HEK293 (cell line): Measurements from ENCODE around the gene TNFRSF6B.
A peak's percentile ranks its signal among the peaks of the same experiment; 100 is the strongest.

Experiments
- CTCF ChIA-PET: fragments of 350-600 bp; formaldehyde crosslinking; extraction: SDS; loops from one replicate; lab custom pipeline; 2021; ENCODE audit warnings: antibody characterized with exemption; lab: Yijun Ruan, JAX
- POLR2A ChIA-PET: fragments of 300-600 bp; formaldehyde crosslinking; extraction: SDS; loops from one replicate; lab custom pipeline; 2020; ENCODE audit warnings: antibody characterized with exemption, inconsistent platforms; lab: Yijun Ruan, JAX
- H3K27ac ChIP-seq: fragments of 200-500 bp; sonication (Bioruptor generic); 2 replicates; pipeline ENCODE4 v1.5.1; 2014; ENCODE audit warnings: low read depth, low read length, control low read depth, inconsistent platforms; ENCODE audit errors: extremely low read depth
- H3K36me3 ChIP-seq, 2 experiments: fragments of 200-500 bp in 1 of 2; sonication (Bioruptor generic) in 1 of 2; 1 replicate in 1 of 2; 2 replicates in 1 of 2; pipeline ENCODE4 v1.5.1; 2014 to 2017; ENCODE audit warnings: inconsistent platforms in 2 of 2, low read length in 2 of 2; ENCODE audit not compliant: control insufficient read depth in 2 of 2, insufficient read depth in 1 of 2
- H3K4me1 ChIP-seq: fragments of 200-500 bp; sonication (Bioruptor generic); 2 replicates; pipeline ENCODE4 v1.5.1; 2014; ENCODE audit warnings: mild to moderate bottlenecking, low read length, inconsistent platforms; ENCODE audit not compliant: control insufficient read depth, insufficient read depth
- H3K4me3 ChIP-seq: 2 replicates; pipeline ENCODE4 v1.5.1; 2011; ENCODE audit warnings: low read depth, mild to moderate bottlenecking, control low read depth, low read length, moderate library complexity
- H3K9me3 ChIP-seq: fragments of 200-500 bp; sonication (Bioruptor generic); 2 replicates; pipeline ENCODE4 v1.5.1; 2014; ENCODE audit warnings: low read depth, low read length, inconsistent platforms; ENCODE audit not compliant: control insufficient read depth, insufficient read depth
- CTCF ChIP-seq: fragments of 450-650 bp; formaldehyde crosslinking; IDR thresholded peaks from 2 replicates; pipeline ENCODE4 v1.5.1; 2016; ENCODE audit warnings: missing biosample characterization, missing genetic modification characterization
- IKZF3 ChIP-seq: fragments of 450-650 bp; IDR thresholded peaks from 2 replicates; pipeline ENCODE4 v1.5.0; 2018; ENCODE audit warnings: missing biosample characterization, mild to moderate bottlenecking, missing genetic modification characterization, moderate library complexity
- KLF16 ChIP-seq: fragments of 450-650 bp; formaldehyde crosslinking; IDR thresholded peaks from 2 replicates; pipeline ENCODE4 v1.5.1; 2017; ENCODE audit warnings: missing biosample characterization, missing genetic modification characterization
- KLF7 ChIP-seq: fragments of 450-650 bp; formaldehyde crosslinking; IDR thresholded peaks from 2 replicates; pipeline ENCODE4 v1.5.1; 2016; ENCODE audit warnings: missing biosample characterization, missing genetic modification characterization, borderline replicate concordance
- REPIN1 ChIP-seq: fragments of 450-650 bp; formaldehyde crosslinking; IDR thresholded peaks from 2 replicates; pipeline ENCODE4 v1.5.1; 2017; ENCODE audit warnings: missing biosample characterization, missing genetic modification characterization, low read depth
- SCRT1 ChIP-seq: fragments of 450-650 bp; formaldehyde crosslinking; IDR thresholded peaks from 2 replicates; pipeline ENCODE4 v1.5.1; 2016; ENCODE audit warnings: missing biosample characterization, missing genetic modification characterization, borderline replicate concordance
- SCRT2 ChIP-seq: fragments of 450-650 bp; formaldehyde crosslinking; IDR thresholded peaks from 2 replicates; pipeline ENCODE4 v1.5.1; 2016; ENCODE audit warnings: missing biosample characterization, missing genetic modification characterization
- TRIM28 ChIP-seq: IDR thresholded peaks from 2 replicates; pipeline ENCODE4 v1.6.1; 2011; ENCODE audit warnings: low read length, control low read depth, borderline replicate concordance
- WT1 ChIP-seq: fragments of 450-650 bp; formaldehyde crosslinking; IDR thresholded peaks from 2 replicates; pipeline ENCODE4 v1.5.1; 2016; ENCODE audit warnings: missing biosample characterization, missing genetic modification characterization
- ZBTB17 ChIP-seq: fragments of 450-650 bp; formaldehyde crosslinking; IDR thresholded peaks from 2 replicates; pipeline ENCODE4 v1.5.1; 2016; ENCODE audit warnings: missing biosample characterization, missing genetic modification characterization
- ZBTB21 ChIP-seq: fragments of 450-650 bp; formaldehyde crosslinking; IDR thresholded peaks from 2 replicates; pipeline ENCODE4 v1.5.1; 2017; ENCODE audit warnings: missing biosample characterization, missing genetic modification characterization
- ZBTB26 ChIP-seq: fragments of 450-650 bp; formaldehyde crosslinking; optimal IDR thresholded peaks from 2 replicates; pipeline ENCODE3; 2016; ENCODE audit warnings: missing biosample characterization, mild to moderate bottlenecking, missing genetic modification characterization
- ZEB2 ChIP-seq: fragments of 450-650 bp; formaldehyde crosslinking; IDR thresholded peaks from 2 replicates; pipeline ENCODE4 v1.5.1; 2016; ENCODE audit warnings: missing biosample characterization, missing genetic modification characterization
- ZFP37 ChIP-seq: fragments of 450-650 bp; formaldehyde crosslinking; IDR thresholded peaks from 2 replicates; pipeline ENCODE4 v1.5.1; 2016; ENCODE audit warnings: missing biosample characterization, missing genetic modification characterization
- ZFP41 ChIP-seq: fragments of 450-650 bp; formaldehyde crosslinking; IDR thresholded peaks from 2 replicates; pipeline ENCODE4 v1.5.1; 2016; ENCODE audit warnings: missing biosample characterization, missing genetic modification characterization, borderline replicate concordance
- ZNF132 ChIP-seq: fragments of 450-650 bp; formaldehyde crosslinking; IDR thresholded peaks from 2 replicates; pipeline ENCODE4 v1.5.1; 2017; ENCODE audit warnings: missing biosample characterization, missing genetic modification characterization, borderline replicate concordance
- ZNF214 ChIP-seq: fragments of 450-650 bp; formaldehyde crosslinking; IDR thresholded peaks from 2 replicates; pipeline ENCODE4 v1.5.1; 2017; ENCODE audit warnings: missing biosample characterization, mild to moderate bottlenecking, missing genetic modification characterization, borderline replicate concordance
- ZNF341 ChIP-seq: fragments of 450-650 bp; formaldehyde crosslinking; IDR thresholded peaks from 2 replicates; pipeline ENCODE4; 2016; ENCODE audit warnings: low read depth, missing biosample characterization, missing genetic modification characterization
- ZNF354C ChIP-seq: fragments of 450-650 bp; formaldehyde crosslinking; IDR thresholded peaks from 2 replicates; pipeline ENCODE4 v1.5.1; 2016; ENCODE audit warnings: missing biosample characterization, missing genetic modification characterization, low read depth, borderline replicate concordance
- ZNF423 ChIP-seq: fragments of 450-650 bp; formaldehyde crosslinking; IDR thresholded peaks from 2 replicates; pipeline ENCODE4 v1.5.1; 2016; ENCODE audit warnings: missing biosample characterization, missing genetic modification characterization
- ZNF623 ChIP-seq: fragments of 450-650 bp; formaldehyde crosslinking; IDR thresholded peaks from 2 replicates; pipeline ENCODE4 v1.5.1; 2016; ENCODE audit warnings: missing biosample characterization, missing genetic modification characterization
- ZNF654 ChIP-seq: fragments of 450-650 bp; formaldehyde crosslinking; IDR thresholded peaks from 2 replicates; pipeline ENCODE4 v1.5.1; 2016; ENCODE audit warnings: low read depth, missing biosample characterization, missing genetic modification characterization
- ZNF704 ChIP-seq: fragments of 450-650 bp; formaldehyde crosslinking; IDR thresholded peaks from 2 replicates; pipeline ENCODE4 v1.5.1; 2016; ENCODE audit warnings: missing biosample characterization, missing genetic modification characterization
- ZNF768 ChIP-seq: fragments of 450-650 bp; formaldehyde crosslinking; IDR thresholded peaks from 2 replicates; pipeline ENCODE4 v1.5.1; 2018; ENCODE audit warnings: missing biosample characterization, mild to moderate bottlenecking, missing genetic modification characterization
- ZNF777 ChIP-seq: fragments of 450-650 bp; formaldehyde crosslinking; IDR thresholded peaks from 2 replicates; pipeline ENCODE4 v1.5.1; 2017; ENCODE audit warnings: missing biosample characterization, missing genetic modification characterization, borderline replicate concordance
- TF ChIP-seq, protein P1 (sequence below): fragments of 450-650 bp; formaldehyde crosslinking; IDR thresholded peaks from 2 replicates; pipeline ENCODE4 v1.5.1; 2016; ENCODE audit warnings: missing biosample characterization, missing genetic modification characterization

Gene TNFRSF6B

DNA sequence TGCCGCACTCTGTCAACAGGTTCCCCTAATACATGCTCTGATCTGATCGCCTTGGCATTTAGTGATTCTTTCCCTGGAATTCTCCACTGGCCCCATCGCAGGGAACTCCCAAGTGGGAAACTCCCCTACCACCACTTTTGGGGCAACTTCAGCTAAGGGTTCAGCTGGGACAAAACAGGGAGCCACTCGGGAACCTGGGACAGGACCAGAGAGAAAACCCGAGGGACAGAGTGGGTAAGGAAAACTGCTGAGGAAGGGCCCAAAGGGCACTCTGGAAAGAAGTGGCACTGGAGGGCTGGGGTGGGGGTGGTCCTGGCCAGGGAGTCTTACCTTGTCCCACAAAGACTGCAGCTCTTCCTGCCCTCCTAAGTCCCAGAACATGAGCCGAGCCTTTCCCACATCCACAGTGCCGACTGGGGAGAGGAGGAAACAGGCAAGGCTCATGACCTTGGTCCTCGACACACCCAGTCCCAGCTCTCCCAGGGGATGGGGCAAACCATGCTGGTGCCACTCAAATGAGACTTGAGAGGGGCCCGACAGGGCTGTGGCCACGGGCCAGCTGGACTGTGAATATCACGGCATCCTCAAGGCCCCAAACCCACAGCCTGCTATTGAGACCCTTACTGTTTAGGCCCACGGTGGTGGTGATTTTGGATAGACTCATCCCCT, 9.7 kb downstream of the TNFRSF6B start:
- H3K36me3 ChIP-seq: peaks cover 19 to 58% of the 10 kb centered on the region in 2 experiments
- H3K4me3 ChIP-seq: no peak overlapping the region; the same call in 1 of the 2 replicates
- TF ChIP-seq ZBTB21: no peak
- no peak for TF ChIP-seq ZNF777
- TF ChIP-seq SCRT1 (tag by site-specific recombination): 0 out of 2 replicates have a peak, but pooled peaks have one; percentile 21
- peak; percentile 58; the same call in 1 of the 2 replicates for TF ChIP-seq SCRT2 (tag by site-specific recombination)
- TF ChIP-seq ZNF132 (tag by site-specific recombination): no peak
- TF ChIP-seq TRIM28: no peak
- no peak for TF ChIP-seq ZBTB17 (tag by site-specific recombination)
- no peak for TF ChIP-seq ZFP37 (tag by site-specific recombination)
- TF ChIP-seq ZNF354C (tag by site-specific recombination): no peak
- TF ChIP-seq ZFP41 (tag by site-specific recombination): no peak
- no peak for TF ChIP-seq ZNF768
- POLR2A ChIA-PET: interaction anchor here (1.2 to 3.3 kb wide), 2 partner anchors 9 to 35 kb away, joined by 3 to 13 read pairs; no protein-coding TSS in a partner anchor
- H3K4me1 ChIP-seq: 0 out of 2 replicates have a peak, but pooled peaks cover 3% of the 10 kb centered on the region
- CTCF ChIA-PET: interaction anchor here (0.7 to 0.9 kb wide), 3 partner anchors 17 to 300 kb away, joined by 3 read pairs; no protein-coding TSS in a partner anchor
- H3K9me3 ChIP-seq: no peaks in the 10 kb centered on the region
- H3K27ac ChIP-seq: no peak overlapping the region

DNA sequence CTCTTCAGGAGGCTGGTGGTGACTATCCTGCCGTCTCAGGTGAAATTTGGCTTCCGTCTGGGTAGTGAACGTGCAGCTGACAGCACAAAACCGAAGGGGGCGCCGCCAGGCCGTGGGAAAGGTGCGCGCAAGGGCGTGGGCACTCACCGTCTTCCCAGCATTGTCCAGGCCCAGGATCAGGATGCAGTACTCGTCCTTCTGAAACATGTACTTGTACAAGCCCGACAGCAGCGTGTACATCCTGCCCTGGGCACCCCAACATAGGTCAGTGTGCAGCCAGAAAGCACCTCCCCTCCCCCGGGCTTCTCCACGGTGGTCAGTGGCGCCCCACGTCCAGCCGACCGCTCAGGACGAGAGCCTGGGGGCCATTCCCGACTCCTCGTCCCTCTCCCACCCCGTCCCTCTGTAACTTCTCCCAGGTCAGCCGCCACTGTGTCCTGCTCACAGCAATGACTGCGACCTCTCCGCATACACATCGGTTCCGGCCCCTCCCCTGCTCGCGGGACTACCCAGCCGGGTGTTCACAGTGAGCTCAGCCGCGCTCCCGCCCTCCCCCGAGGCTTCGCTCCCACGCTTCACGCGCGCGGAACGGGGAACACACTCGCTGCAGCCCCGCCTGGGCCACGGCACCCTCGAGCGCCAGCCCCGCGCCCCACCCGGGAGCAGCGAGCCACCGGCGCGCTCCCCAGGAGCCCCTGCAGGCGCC, 10.6 kb downstream of the TNFRSF6B start:
- peaks cover 25 to 66% of the 10 kb centered on the region in 2 experiments for H3K36me3 ChIP-seq
- peak overlapping the region; percentile 81 for H3K4me3 ChIP-seq
- ChIA-PET CTCF (interaction anchor here (0.6 to 1.4 kb wide), 5 partner anchors 18 to 299 kb away, joined by 3 to 4 read pairs (median 3); no protein-coding TSS in a partner anchor), POLR2A (interaction anchor here (0.8 to 3.3 kb wide), 13 partner anchors 8 to 274 kb away, joined by 3 to 16 read pairs (median 7); partner anchors contain the start of genes DNAJC5, LIME1, PRPF6 and RTEL1)
- H3K27ac ChIP-seq: peak overlapping the region; percentile 71; the same call in 1 of the 2 replicates
- 0 out of 2 replicates have a peak, but pooled peaks cover 3% of the 10 kb centered on the region for H3K4me1 ChIP-seq
- no peaks in the 10 kb centered on the region for H3K9me3 ChIP-seq
- no peak for TF ChIP-seq REPIN1
- peak; percentile 4; the same call in 1 of the 2 replicates for TF ChIP-seq ZEB2 (tag by site-specific recombination)
- peak; percentile 79 for TF ChIP-seq CTCF (tag by site-specific recombination)
- TF ChIP-seq ZNF777: no peak
- TF ChIP-seq ZBTB26 (tag by site-specific recombination): peak; percentile 98
- no peak; the same call in 1 of the 2 replicates for TF ChIP-seq WT1
- TF ChIP-seq ZNF423 (tag by site-specific recombination): no peak
- no peak for TF ChIP-seq ZNF704 (tag by site-specific recombination)
- no peak for TF ChIP-seq ZNF132 (tag by site-specific recombination)
- TF ChIP-seq IKZF3 (tag by site-specific recombination): peak; percentile 34; the same call in 1 of the 2 replicates
- no peak for TF ChIP-seq ZNF214
- peak; percentile 38; the same call in 1 of the 2 replicates for TF ChIP-seq KLF16 (tag by site-specific recombination)
- TF ChIP-seq ZNF654 (tag by site-specific recombination): peak; percentile 44
- TF ChIP-seq, protein P1, sequence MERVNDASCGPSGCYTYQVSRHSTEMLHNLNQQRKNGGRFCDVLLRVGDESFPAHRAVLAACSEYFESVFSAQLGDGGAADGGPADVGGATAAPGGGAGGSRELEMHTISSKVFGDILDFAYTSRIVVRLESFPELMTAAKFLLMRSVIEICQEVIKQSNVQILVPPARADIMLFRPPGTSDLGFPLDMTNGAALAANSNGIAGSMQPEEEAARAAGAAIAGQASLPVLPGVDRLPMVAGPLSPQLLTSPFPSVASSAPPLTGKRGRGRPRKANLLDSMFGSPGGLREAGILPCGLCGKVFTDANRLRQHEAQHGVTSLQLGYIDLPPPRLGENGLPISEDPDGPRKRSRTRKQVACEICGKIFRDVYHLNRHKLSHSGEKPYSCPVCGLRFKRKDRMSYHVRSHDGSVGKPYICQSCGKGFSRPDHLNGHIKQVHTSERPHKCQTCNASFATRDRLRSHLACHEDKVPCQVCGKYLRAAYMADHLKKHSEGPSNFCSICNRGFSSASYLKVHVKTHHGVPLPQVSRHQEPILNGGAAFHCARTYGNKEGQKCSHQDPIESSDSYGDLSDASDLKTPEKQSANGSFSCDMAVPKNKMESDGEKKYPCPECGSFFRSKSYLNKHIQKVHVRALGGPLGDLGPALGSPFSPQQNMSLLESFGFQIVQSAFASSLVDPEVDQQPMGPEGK: peak; percentile 12; the same call in 1 of the 2 replicates
- peak; percentile 36; the same call in 1 of the 2 replicates for TF ChIP-seq ZNF341 (tag by site-specific recombination)
- TF ChIP-seq KLF7 (tag by site-specific recombination): no peak
- no peak for TF ChIP-seq ZNF623
